GM12878 (cell line): ENCODE results near the gene SAP30L. TPM values are rescaled to one million over a fixed set of nuclear protein-coding genes. Genes with fewer than 3 reads are reported as not detected.

Experiments
- ATAC-seq: fragments of 200-7000 bp; cut with Tn5 transposase; 3 replicates; pipeline ENCODE4 v1.9.1; 2020; ENCODE audit warnings: mild to moderate bottlenecking, moderate library complexity
- BruUV-seq: library from RNA; stranded (reverse); fragments of 400-500 nt; replicated peaks from 2 replicates; lab custom pipeline; 2021; lab: Mats Ljungman, UMichigan
- CTCF ChIA-PET: fragments of 300-600 bp; sonication (Branson Sonifier 250); formaldehyde crosslinking; extraction: SDS; loops from one replicate; lab custom pipeline; 2021; ENCODE audit warnings: inconsistent platforms; lab: Yijun Ruan, JAX
- POLR2A ChIA-PET: fragments of 350-600 bp; formaldehyde crosslinking; extraction: SDS; loops from one replicate; lab custom pipeline; 2021; ENCODE audit warnings: inconsistent platforms; lab: Charles Lee
- RAD21 ChIA-PET: fragments of 300-600 bp; sonication (Branson Sonifier 250); formaldehyde crosslinking; loops from one replicate; lab custom pipeline; 2023; ENCODE audit warnings: antibody characterized with exemption; ENCODE audit not compliant: unreplicated experiment; lab: Charles Lee
- SMC1A ChIA-PET: fragments of 300-600 bp; sonication (Branson Sonifier 250); formaldehyde crosslinking; loops from one replicate; lab custom pipeline; 2023; ENCODE audit not compliant: unreplicated experiment, uncharacterized antibody; lab: Charles Lee
- DNase-seq: peaks from one replicate; pipeline ENCODE4 v3.0.0-alpha.2; 2011; ENCODE audit warnings: low read depth, low spot score
- FAIRE-seq: peaks from 3 replicates; lab custom pipeline; 2011; peaks lifted over from hg19 to GRCh38; lab: Jason Lieb, UNC
- H2AFZ ChIP-seq: 2 replicates; pipeline ENCODE4 v1.6.0; 2011; ENCODE audit warnings: low read depth, low read length, control low read depth; ENCODE audit not compliant: control insufficient read depth
- H3K27ac ChIP-seq: 2 replicates; pipeline ENCODE4 v1.5.1; 2011; ENCODE audit warnings: control low read depth; ENCODE audit not compliant: control insufficient read depth, insufficient read depth
- H3K27me3 ChIP-seq, 2 experiments: replicated peaks in 1 of 2; 2 replicates each; pipeline versions ENCODE4 v1.6.0 to v1.6.1; 2011; ENCODE audit warnings: low read length in 1 of 2; ENCODE audit not compliant: control insufficient read depth in 2 of 2, insufficient read depth in 2 of 2
- H3K36me3 ChIP-seq, 2 experiments: 2 replicates each; pipeline ENCODE4 v1.5.1; 2011; ENCODE audit warnings: low read length in 1 of 2; ENCODE audit not compliant: control insufficient read depth in 2 of 2, insufficient read depth in 2 of 2
- H3K4me1 ChIP-seq: 2 replicates; pipeline ENCODE4 v1.6.1; 2011; ENCODE audit warnings: mild to moderate bottlenecking, low read length, moderate library complexity, mixed read lengths; ENCODE audit not compliant: control insufficient read depth, insufficient read depth
- H3K4me2 ChIP-seq: 2 replicates; pipeline ENCODE4 v1.6.0; 2011; ENCODE audit warnings: control low read depth; ENCODE audit not compliant: control insufficient read depth, insufficient read depth
- H3K4me3 ChIP-seq: fragments of 200-600 bp; sonication (generic); 2 replicates; pipeline ENCODE4 v1.5.1; 2016
- H3K79me2 ChIP-seq: 2 replicates; pipeline ENCODE4 v1.6.0; 2011; ENCODE audit warnings: low read length; ENCODE audit not compliant: control insufficient read depth, insufficient read depth
- H3K9ac ChIP-seq: 2 replicates; pipeline ENCODE4 v1.8.0; 2011; ENCODE audit warnings: low read length, control low read depth, mixed read lengths; ENCODE audit not compliant: control insufficient read depth, insufficient read depth
- H3K9me3 ChIP-seq: replicated peaks from 3 replicates; pipeline ENCODE4 v1.5.1; 2011; ENCODE audit warnings: mild to moderate bottlenecking, low read length; ENCODE audit not compliant: control insufficient read depth, insufficient read depth
- H4K20me1 ChIP-seq: 2 replicates; pipeline ENCODE4 v1.6.0; 2011; ENCODE audit not compliant: control insufficient read depth, insufficient read depth
- CTCF ChIP-seq, 3 experiments: IDR thresholded peaks in 2 of 3; conservative IDR thresholded peaks in 1 of 3; 2 replicates each; pipeline ENCODE4 v1.5.1; 2011; ENCODE audit warnings: low read depth in 3 of 3, low read length in 3 of 3, mild to moderate bottlenecking in 3 of 3, control low read depth in 2 of 3, moderate library complexity in 2 of 3, inconsistent platforms in 1 of 3, mixed read lengths in 1 of 3; ENCODE audit not compliant: control insufficient read depth in 2 of 3, insufficient read depth in 1 of 3; ENCODE audit errors: extremely low read depth in 1 of 3
- HCFC1 ChIP-seq: fragments of 150-350 bp; IDR thresholded peaks from 2 replicates; pipeline ENCODE4 v1.6.1; 2014; ENCODE audit warnings: low read length
- MTA3 ChIP-seq: IDR thresholded peaks from 2 replicates; pipeline ENCODE4 v1.6.1; 2012; ENCODE audit warnings: low read length, inconsistent platforms, borderline replicate concordance
- TCF7 ChIP-seq: IDR thresholded peaks from 2 replicates; pipeline ENCODE4 v1.6.1; 2014; ENCODE audit warnings: antibody characterized with exemption, borderline replicate concordance
- WGBS: methylation state at CpG from one replicate; pipeline ENCODE4 v1.1.6; 2016; ENCODE audit warnings: low lambda C conversion rate; ENCODE audit not compliant: insufficient replicate concordance, insufficient coverage; ENCODE audit errors: missing lambda C conversion rate; 5-methylcytosine and 5-hydroxymethylcytosine counted together
- in situ Hi-C: fragments of 300-500 bp; cut with MboI; formaldehyde crosslinking; loops from 9 replicates; pipeline ENCODE4 v1.14.3; 2018; ENCODE audit warnings: mixed read lengths
- intact Hi-C: fragments of 100-400 bp; cut with micrococcal nuclease; formaldehyde crosslinking; loops from one replicate; pipeline ENCODE4 v1.14.2; 2022; ENCODE audit not compliant: unreplicated experiment
- polyA plus RNA-seq, 11 experiments: library from polyadenylated mRNA; depleted of rRNA in 4 of 11; unstranded in 6 of 11; stranded (reverse) in 5 of 11; fragments of >200 nt; fragmentation: Nextera tagmentation in 4 of 11; fragmentation: Illumina TruSeq in 1 of 11; extraction: Ambion mirVana in 4 of 11; extraction: Trizol in 1 of 11; gene quantifications; 1 replicate in 1 of 11; 2 replicates in 10 of 11; pipeline versions ENCODE4 v1.2.1 to v1.2.3, GENCODE V29; 2011 to 2016; ENCODE audit warnings: inconsistent platforms in 2 of 11, missing spikeins in 2 of 11, low read depth in 1 of 11
- total RNA-seq, 4 experiments: library from RNA; depleted of rRNA in 3 of 4; stranded (reverse); fragments of >200 nt in 3 of 4; fragmentation: Illumina TruSeq in 1 of 4; extraction: Trizol in 1 of 4; gene quantifications; 2 replicates each; pipeline versions ENCODE4 v1.2.1 to v1.2.3, GENCODE V29; 2013 to 2021

SAP30L gene
- total and polyA plus RNA-seq, 10 of the 15 experiments (the other 5 are each of a cell fraction or from before 2014, with no cell fraction given), result 2.4 to 36.8 (median 15.7) TPM

- POLR2A ChIA-PET, result no interaction called here
- H3K9me3 ChIP-seq, result no peaks in the 10 kb centered on the region; the same call in 2 of the 3 replicates
- TF ChIP-seq CTCF (IDR thresholded peaks at IDR 0.05 in 2 of 3, conservative IDR thresholded peaks at IDR 0.05 in 1 of 3; ENCODE audit: control insufficient read depth in 2 of 3, extremely low read depth in 1 of 3, insufficient read depth in 1 of 3, low read depth in 3 of 3, low read length in 3 of 3) (no peak), TCF7 (no peak), HCFC1 (no peak), MTA3 (no peak)
- H3K27ac ChIP-seq, result no peak overlapping the region
- no peak overlapping the region for H3K4me3 ChIP-seq
- no peaks in the 10 kb centered on the region for H3K79me2 ChIP-seq
- DNase-seq (no peak), ATAC-seq (no peak), FAIRE-seq (no peak)
- H2AFZ ChIP-seq, result no peak overlapping the region
- RAD21 ChIA-PET, result interaction anchor here (0.6 to 5.7 kb wide), 6 partner anchors 34 to 139 kb away, joined by 3 to 81 read pairs (median 5); no protein-coding TSS in a partner anchor
- in situ Hi-C loops (no loop called here), intact Hi-C loops (no loop called here)
- BruUV-seq, result no TSS peak
- no peaks in the 10 kb centered on the region for H4K20me1 ChIP-seq
- 100% methylated on average over 2 of the region's 2 CpGs for WGBS
- H3K4me2 ChIP-seq, result peak overlapping the region; percentile 46
- no peaks in the 10 kb centered on the region for H3K36me3 ChIP-seq
- CTCF ChIA-PET, result interaction anchor here (0.7 to 8.6 kb wide), 7 partner anchors 32 to 397 kb away, joined by 3 to 135 read pairs (median 33); no protein-coding TSS in a partner anchor
- H3K9ac ChIP-seq, result no peak overlapping the region
- peaks cover 15% of the 10 kb centered on the region for H3K4me1 ChIP-seq
- SMC1A ChIA-PET, result interaction anchor here (1.4 to 6.8 kb wide), 5 partner anchors 9 to 141 kb away, joined by 4 to 90 read pairs (median 29); no protein-coding TSS in a partner anchor
- peaks cover 12 to 13% of the 10 kb centered on the region in 2 experiments for H3K27me3 ChIP-seq
Observed at GRCh38 chr5:154470137-154470536, 24.3 kb downstream of the SAP30L start.
